Neural cell (in vitro differentiated cells): ENCODE measurements around the gene KDM4D. TPM values are rescaled to one million over a fixed set of nuclear protein-coding genes. Genes with fewer than 3 reads are reported as not detected.

Source experiments
- H2AFZ ChIP-seq: fragments of 200-600, 300-800 bp; sonication (generic), shearing (Covaris generic); 2 replicates; pipeline ENCODE4 v1.6.0; 2014; ENCODE audit warnings: low read depth, mild to moderate bottlenecking, antibody characterized with exemption, low read length, moderate library complexity
- H3F3A ChIP-seq: fragments of 200-600 bp; shearing (Covaris generic); 2 replicates; pipeline ENCODE4 v1.6.1; 2016; ENCODE audit warnings: mild to moderate bottlenecking, moderate library complexity, mixed read lengths, antibody characterized with exemption, low read length; ENCODE audit not compliant: insufficient read depth, poor library complexity, severe bottlenecking
- H3K27ac ChIP-seq: fragments of 200-600, 300-800 bp; sonication (generic), shearing (Covaris generic); 2 replicates; pipeline ENCODE4 v1.5.1; 2014; ENCODE audit warnings: mild to moderate bottlenecking, low read length, moderate library complexity
- H3K27me3 ChIP-seq: fragments of 300-800, 200-600 bp; sonication (generic), shearing (Covaris generic); 2 replicates; pipeline ENCODE4 v1.6.0; 2014; ENCODE audit warnings: mild to moderate bottlenecking, low read depth, low read length, moderate library complexity; ENCODE audit not compliant: insufficient read depth
- H3K36me3 ChIP-seq: fragments of 300-800, 200-600 bp; sonication (generic), shearing (Covaris generic); 2 replicates; pipeline ENCODE4 v1.5.1; 2014; ENCODE audit warnings: mild to moderate bottlenecking, antibody characterized with exemption, low read length, moderate library complexity; ENCODE audit not compliant: insufficient read depth
- H3K4me2 ChIP-seq: fragments of 300-800, 200-600 bp; sonication (generic), shearing (Covaris generic); 2 replicates; pipeline ENCODE4 v1.6.0; 2014; ENCODE audit warnings: mild to moderate bottlenecking, low read length
- H3K4me3 ChIP-seq: fragments of 300-800, 200-600 bp; sonication (generic), shearing (Covaris generic); 2 replicates; pipeline ENCODE4 v1.5.1; 2014; ENCODE audit warnings: mild to moderate bottlenecking, low read length, moderate library complexity
- H3K79me2 ChIP-seq: fragments of 200-600 bp; shearing (Covaris generic); replicated peaks from 2 replicates; pipeline ENCODE4 v1.6.0; 2014; ENCODE audit warnings: mild to moderate bottlenecking, low read length, moderate library complexity; ENCODE audit not compliant: insufficient read depth
- H3K9ac ChIP-seq: fragments of 300-800, 200-600 bp; sonication (generic), shearing (Covaris generic); 2 replicates; pipeline ENCODE4 v1.6.1; 2016; ENCODE audit warnings: mild to moderate bottlenecking, low read length, mixed read lengths
- H3K9me2 ChIP-seq: fragments of 200-600 bp; shearing (Covaris generic); 2 replicates; pipeline ENCODE4 v1.6.1; 2016; ENCODE audit warnings: mild to moderate bottlenecking, low read length, mixed read lengths; ENCODE audit not compliant: insufficient read depth
- H3K9me3 ChIP-seq: fragments of 200-600, 300-800 bp; sonication (generic), shearing (Covaris generic); 2 replicates; pipeline ENCODE4 v1.6.1; 2016; ENCODE audit warnings: mild to moderate bottlenecking, mixed run types, low read length, moderate library complexity, mixed read lengths
- H4K20me1 ChIP-seq: fragments of 200-600 bp; shearing (Covaris generic); 2 replicates; pipeline ENCODE4 v1.6.1; 2016; ENCODE audit warnings: mild to moderate bottlenecking, mixed run types; ENCODE audit not compliant: insufficient read depth
- EP300 ChIP-seq: fragments of 450-650 bp; conservative IDR thresholded peaks from 2 replicates; pipeline ENCODE4 v1.6.1; 2014; ENCODE audit warnings: antibody characterized with exemption, mild to moderate bottlenecking, moderate library complexity; ENCODE audit not compliant: poor library complexity, severe bottlenecking
- EZH2 ChIP-seq: fragments of 200-600, 300-800 bp; shearing (Covaris generic), sonication (generic); IDR thresholded peaks from 2 replicates; pipeline ENCODE4 v1.6.1; 2014; ENCODE audit warnings: antibody characterized with exemption, low read length, borderline replicate concordance, mild to moderate bottlenecking; ENCODE audit not compliant: insufficient read depth, poor library complexity, severe bottlenecking
- MXI1 ChIP-seq: fragments of 450-650 bp; conservative IDR thresholded peaks from 2 replicates; pipeline ENCODE4 v1.6.1; 2014; ENCODE audit warnings: antibody characterized with exemption, mild to moderate bottlenecking; ENCODE audit not compliant: poor library complexity, severe bottlenecking
- POLR2AphosphoS5 ChIP-seq: IDR thresholded peaks from 2 replicates; pipeline ENCODE4 v1.6.1; 2012
- RAD21 ChIP-seq: fragments of 450-650 bp; conservative IDR thresholded peaks from 2 replicates; pipeline ENCODE4 v1.6.1; 2014; ENCODE audit warnings: antibody characterized with exemption, mild to moderate bottlenecking, moderate library complexity
- REST ChIP-seq: IDR thresholded peaks from 2 replicates; pipeline ENCODE4 v1.6.1; 2012; ENCODE audit warnings: borderline replicate concordance
- SMC3 ChIP-seq: fragments of 450-650 bp; conservative IDR thresholded peaks from 2 replicates; pipeline ENCODE4 v1.6.1; 2014; ENCODE audit warnings: antibody characterized with exemption, mild to moderate bottlenecking, moderate library complexity; ENCODE audit not compliant: poor library complexity
- TAF1 ChIP-seq: IDR thresholded peaks from 2 replicates; pipeline ENCODE4 v1.6.1; 2012; ENCODE audit warnings: low read depth
- polyA plus RNA-seq: library from polyadenylated mRNA; depleted of rRNA; stranded (reverse); fragments of >200 nt; gene quantifications from 2 replicates; pipeline ENCODE4 v1.2.3, GENCODE V29; 2014
- TF ChIP-seq, protein P1 (sequence below): fragments of 450-650 bp; IDR thresholded peaks from 2 replicates; pipeline ENCODE4 v1.5.1; 2014; ENCODE audit warnings: antibody characterized with exemption, mild to moderate bottlenecking, moderate library complexity; ENCODE audit not compliant: poor library complexity, severe bottlenecking

The KDM4D gene
- polyA plus RNA-seq, 1 donor from 2014 or later: 1.3 TPM

- TF ChIP-seq MXI1: no peak
- no peak for TF ChIP-seq RAD21
- TF ChIP-seq, protein P1, sequence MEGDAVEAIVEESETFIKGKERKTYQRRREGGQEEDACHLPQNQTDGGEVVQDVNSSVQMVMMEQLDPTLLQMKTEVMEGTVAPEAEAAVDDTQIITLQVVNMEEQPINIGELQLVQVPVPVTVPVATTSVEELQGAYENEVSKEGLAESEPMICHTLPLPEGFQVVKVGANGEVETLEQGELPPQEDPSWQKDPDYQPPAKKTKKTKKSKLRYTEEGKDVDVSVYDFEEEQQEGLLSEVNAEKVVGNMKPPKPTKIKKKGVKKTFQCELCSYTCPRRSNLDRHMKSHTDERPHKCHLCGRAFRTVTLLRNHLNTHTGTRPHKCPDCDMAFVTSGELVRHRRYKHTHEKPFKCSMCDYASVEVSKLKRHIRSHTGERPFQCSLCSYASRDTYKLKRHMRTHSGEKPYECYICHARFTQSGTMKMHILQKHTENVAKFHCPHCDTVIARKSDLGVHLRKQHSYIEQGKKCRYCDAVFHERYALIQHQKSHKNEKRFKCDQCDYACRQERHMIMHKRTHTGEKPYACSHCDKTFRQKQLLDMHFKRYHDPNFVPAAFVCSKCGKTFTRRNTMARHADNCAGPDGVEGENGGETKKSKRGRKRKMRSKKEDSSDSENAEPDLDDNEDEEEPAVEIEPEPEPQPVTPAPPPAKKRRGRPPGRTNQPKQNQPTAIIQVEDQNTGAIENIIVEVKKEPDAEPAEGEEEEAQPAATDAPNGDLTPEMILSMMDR: no peak
- TF ChIP-seq EZH2: no peak
- TF ChIP-seq TAF1: no peak
- no peak for TF ChIP-seq SMC3
- TF ChIP-seq POLR2AphosphoS5: no peak
- TF ChIP-seq REST: no peak
- TF ChIP-seq EP300: no peak
- Histone ChIP-seq H3K4me2 (no peak overlapping the region), H4K20me1 (no peaks in the 10 kb centered on the region), H3K9ac (no peak overlapping the region), H3K27ac (no peak overlapping the region), H3K9me2 (no peaks in the 10 kb centered on the region), H3F3A (no peaks in the 10 kb centered on the region), H3K9me3 (no peaks in the 10 kb centered on the region), H3K79me2 (no peaks in the 10 kb centered on the region), H3K36me3 (no peaks in the 10 kb centered on the region), H3K27me3 (no peaks in the 10 kb centered on the region), H3K4me3 (no peak overlapping the region), H2AFZ (no peak overlapping the region)
Observed at GRCh38 chr11:94959179-94959578, 14.3 kb upstream of the KDM4D start.

DNA sequence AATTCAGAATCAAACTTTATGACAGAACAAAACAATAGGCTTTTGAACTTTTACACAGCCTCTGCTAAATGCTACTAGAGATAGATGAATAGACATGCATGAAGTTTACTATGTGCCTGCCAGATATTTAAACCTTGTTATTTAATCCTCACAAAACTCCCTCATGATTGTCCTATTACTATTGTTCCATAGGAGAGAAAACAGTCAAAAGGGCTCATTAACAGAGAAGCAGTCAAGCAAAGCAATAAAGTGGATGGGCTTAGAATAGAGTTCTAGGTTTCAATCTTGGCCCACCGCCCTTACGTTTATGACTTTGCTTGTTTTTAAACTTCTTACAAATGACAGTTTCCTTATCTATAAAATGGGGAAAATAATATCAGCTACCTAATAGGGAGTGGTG, 13.0 kb upstream of the KDM4D start:
- peaks cover 6% of the 10 kb centered on the region for H3K36me3 ChIP-seq
- H3F3A ChIP-seq: no peaks in the 10 kb centered on the region
- no peak overlapping the region for H2AFZ ChIP-seq
- no peak for TF ChIP-seq MXI1
- TF ChIP-seq EZH2: no peak
- TF ChIP-seq, protein P1: no peak
- no peak for TF ChIP-seq POLR2AphosphoS5
- TF ChIP-seq SMC3: no peak
- no peak for TF ChIP-seq REST
- TF ChIP-seq EP300: no peak
- no peak for TF ChIP-seq RAD21
- TF ChIP-seq TAF1: no peak
- no peak overlapping the region for H3K4me3 ChIP-seq
- H3K9ac ChIP-seq: no peak overlapping the region
- no peaks in the 10 kb centered on the region for H3K79me2 ChIP-seq
- H4K20me1 ChIP-seq: no peaks in the 10 kb centered on the region
- H3K9me2 ChIP-seq: no peaks in the 10 kb centered on the region
- no peak overlapping the region for H3K4me2 ChIP-seq
- H3K27ac ChIP-seq: no peak overlapping the region
- no peaks in the 10 kb centered on the region for H3K27me3 ChIP-seq
- H3K9me3 ChIP-seq: no peaks in the 10 kb centered on the region
